ENCODE measurements around the gene MACIR.
A peak's percentile ranks its signal among the peaks of the same experiment; 100 is the strongest.

MACIR gene

DNA sequence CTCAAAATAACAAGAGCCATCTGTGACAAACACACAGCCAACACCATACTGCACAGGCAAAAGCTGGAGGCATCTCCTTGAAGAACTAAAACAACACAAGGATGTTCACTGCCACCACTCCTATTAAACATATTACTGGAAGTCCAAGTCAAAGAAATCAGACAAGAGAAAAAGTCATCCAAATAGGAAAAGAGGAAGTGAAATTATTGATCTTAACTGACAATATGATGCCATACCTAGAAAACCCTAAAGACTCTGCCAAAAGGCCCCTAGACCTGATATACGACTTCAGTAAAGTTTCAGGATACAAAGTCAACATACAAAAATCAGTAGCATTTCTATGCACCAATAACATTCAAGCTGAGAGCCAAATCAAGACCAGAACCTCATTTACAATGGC is 30.0 kb upstream of the MACIR start:
- intact Hi-C loops (cut with micrococcal nuclease), result no loop called here
- Mint-ChIP-seq H3K9me3 (no peaks in the 10 kb centered on the region), H3K27ac (no peak overlapping the region), H3K4me1 (ENCODE audit: low read depth) (peaks cover 14% of the 10 kb centered on the region), H3K27me3 (no peaks in the 10 kb centered on the region), H3K4me3 (no peak overlapping the region), H3K36me3 (ENCODE audit: low read depth) (no peaks in the 10 kb centered on the region)

DNA sequence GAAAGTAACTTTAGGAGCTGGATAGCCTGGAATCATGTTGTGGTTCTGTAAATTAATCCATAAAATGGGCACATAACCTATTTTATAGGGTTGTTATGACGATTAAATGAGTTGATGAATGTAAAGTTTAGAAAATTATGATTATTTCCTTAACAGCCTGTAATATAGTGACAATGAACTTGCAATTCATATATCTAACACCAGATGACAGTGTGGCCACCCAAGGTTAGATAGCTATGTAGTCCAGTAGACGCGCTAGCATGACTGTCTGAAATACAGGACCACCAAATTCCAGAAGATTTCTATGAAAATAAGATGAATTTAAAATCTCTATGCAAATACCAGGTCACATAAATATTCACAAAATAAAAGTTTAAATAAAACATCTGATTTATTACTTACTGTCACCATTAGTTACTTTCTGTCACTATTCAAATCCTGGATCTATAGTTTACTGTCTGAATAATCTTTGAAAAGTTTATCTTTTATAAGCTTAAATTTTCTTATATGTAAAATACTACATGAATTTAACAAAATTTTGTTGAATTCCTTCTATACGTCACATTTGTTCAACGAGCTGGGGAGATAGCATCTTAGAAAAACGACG is 26.1 kb upstream of the MACIR start:
- Mint-ChIP-seq H3K9me3 (no peaks in the 10 kb centered on the region), H3K36me3 (ENCODE audit: low read depth) (no peaks in the 10 kb centered on the region), H3K4me3 (no peak overlapping the region), H3K27ac (no peak overlapping the region), H3K4me1 (ENCODE audit: low read depth) (peaks cover 8% of the 10 kb centered on the region), H3K27me3 (no peaks in the 10 kb centered on the region)
- intact Hi-C loops (cut with micrococcal nuclease), result loop anchor here (1.0 kb wide), 1 partner anchor 243 kb away; no protein-coding TSS in a partner anchor

DNA sequence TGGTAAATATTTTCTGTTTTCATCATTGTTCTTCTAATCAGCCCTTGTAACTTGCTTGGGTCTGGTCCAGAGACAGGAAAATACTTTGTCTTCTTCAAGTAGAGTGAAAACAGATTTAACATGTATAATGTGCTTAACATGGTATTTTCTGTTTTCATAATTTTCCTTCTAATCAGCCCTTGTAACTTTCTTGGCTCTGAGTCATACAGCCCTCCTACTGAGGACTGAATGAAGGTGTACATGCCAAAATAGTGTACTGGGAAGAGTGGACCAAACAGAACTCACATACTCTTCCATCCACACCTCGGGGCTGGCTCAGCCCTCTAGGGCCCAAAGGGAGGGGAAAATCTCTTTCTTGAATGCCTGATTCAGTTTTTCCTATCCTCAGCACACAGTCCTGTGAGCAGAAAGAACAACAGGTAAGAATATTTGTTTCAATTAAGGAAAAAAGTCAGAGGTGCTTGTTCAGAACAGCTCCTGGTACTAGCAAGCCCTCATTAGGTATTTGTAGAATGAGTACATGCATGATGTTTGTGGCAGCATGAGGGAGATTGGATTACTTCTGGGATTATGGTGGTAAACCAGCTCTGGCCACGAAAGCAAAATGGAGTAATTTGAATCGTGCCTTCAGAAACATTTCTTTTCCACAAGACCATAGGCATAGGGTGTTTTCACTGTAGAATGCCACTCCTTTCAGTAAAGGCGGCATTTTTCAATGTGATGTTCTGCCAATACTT is 24.2 kb upstream of the MACIR start:
- Mint-ChIP-seq H3K36me3 (ENCODE audit: low read depth) (no peaks in the 10 kb centered on the region), H3K4me1 (ENCODE audit: low read depth) (no peaks in the 10 kb centered on the region), H3K4me3 (no peak overlapping the region), H3K27me3 (no peaks in the 10 kb centered on the region), H3K27ac (no peak overlapping the region), H3K9me3 (no peaks in the 10 kb centered on the region)
- intact Hi-C loops (cut with micrococcal nuclease), result no loop called here

DNA sequence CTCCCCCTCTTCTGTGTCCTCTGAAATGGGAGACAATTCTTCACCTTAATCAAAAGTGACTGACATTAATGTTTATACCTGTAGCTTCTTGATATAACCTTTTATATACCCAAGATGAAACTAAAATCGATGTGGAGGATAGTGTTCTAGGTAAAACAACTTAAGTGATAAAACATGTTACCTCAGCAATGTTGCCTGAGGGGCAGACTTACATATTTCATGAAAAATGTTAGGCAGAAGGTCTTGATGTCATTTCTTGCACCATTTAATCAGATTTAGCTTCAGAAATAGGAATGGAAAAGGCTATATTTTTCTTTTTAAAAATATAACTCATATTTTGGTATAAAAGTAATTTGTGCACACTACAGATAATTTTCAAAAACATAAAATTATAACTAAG is 22.7 kb upstream of the MACIR start:
- Mint-ChIP-seq H3K9me3 (no peaks in the 10 kb centered on the region), H3K36me3 (ENCODE audit: low read depth) (no peaks in the 10 kb centered on the region), H3K27ac (no peak overlapping the region), H3K4me3 (no peak overlapping the region), H3K27me3 (no peaks in the 10 kb centered on the region), H3K4me1 (ENCODE audit: low read depth) (no peaks in the 10 kb centered on the region)
- intact Hi-C loops (cut with micrococcal nuclease), result no loop called here

DNA sequence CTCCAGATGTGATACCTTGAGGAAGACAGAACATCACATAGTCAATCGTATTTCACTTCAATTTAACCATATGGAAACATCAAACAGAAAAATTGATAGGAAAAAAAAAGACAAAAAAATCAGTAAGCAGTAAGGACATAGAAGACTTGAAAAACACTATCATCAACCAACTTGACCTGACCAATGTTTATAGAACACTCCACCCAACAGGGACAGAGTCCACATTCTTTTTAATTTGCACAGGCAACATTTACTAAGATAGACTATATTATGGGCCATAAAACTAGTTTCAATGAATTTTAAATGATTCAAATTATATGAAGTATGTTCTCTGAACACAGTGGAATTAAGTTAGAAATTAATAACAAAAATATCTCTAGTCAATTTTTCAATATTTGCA is 20.8 kb upstream of the MACIR start:
- Mint-ChIP-seq H3K9me3 (no peaks in the 10 kb centered on the region), H3K36me3 (ENCODE audit: low read depth) (no peaks in the 10 kb centered on the region), H3K4me1 (ENCODE audit: low read depth) (no peaks in the 10 kb centered on the region), H3K27me3 (no peaks in the 10 kb centered on the region), H3K4me3 (no peak overlapping the region), H3K27ac (no peak overlapping the region)
- intact Hi-C loops (cut with micrococcal nuclease), result no loop called here

DNA sequence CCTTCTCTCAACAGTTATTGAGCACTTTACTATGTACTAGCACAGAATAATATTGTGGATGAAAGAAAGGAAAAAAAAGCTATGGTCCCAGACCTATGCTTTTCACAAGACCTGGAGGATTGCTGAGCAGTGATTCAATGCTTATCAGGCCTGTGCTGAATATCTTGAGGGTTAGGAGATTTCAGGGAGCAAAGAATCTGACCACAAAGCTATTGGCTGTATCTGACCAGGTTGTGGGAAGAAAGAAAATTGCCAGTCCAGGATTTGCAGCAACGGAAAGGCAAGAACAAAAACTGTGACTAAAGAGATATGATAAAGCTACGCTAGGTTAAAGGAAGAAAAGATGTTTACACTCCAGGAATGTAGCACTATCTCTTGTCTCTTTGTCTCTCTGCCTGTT is 14.9 kb upstream of the MACIR start:
- Mint-ChIP-seq H3K27me3 (no peaks in the 10 kb centered on the region), H3K4me1 (ENCODE audit: low read depth) (peaks cover 6% of the 10 kb centered on the region), H3K27ac (no peak overlapping the region), H3K4me3 (no peak overlapping the region), H3K36me3 (ENCODE audit: low read depth) (no peaks in the 10 kb centered on the region), H3K9me3 (no peaks in the 10 kb centered on the region)
- intact Hi-C loops (cut with micrococcal nuclease), result no loop called here

DNA sequence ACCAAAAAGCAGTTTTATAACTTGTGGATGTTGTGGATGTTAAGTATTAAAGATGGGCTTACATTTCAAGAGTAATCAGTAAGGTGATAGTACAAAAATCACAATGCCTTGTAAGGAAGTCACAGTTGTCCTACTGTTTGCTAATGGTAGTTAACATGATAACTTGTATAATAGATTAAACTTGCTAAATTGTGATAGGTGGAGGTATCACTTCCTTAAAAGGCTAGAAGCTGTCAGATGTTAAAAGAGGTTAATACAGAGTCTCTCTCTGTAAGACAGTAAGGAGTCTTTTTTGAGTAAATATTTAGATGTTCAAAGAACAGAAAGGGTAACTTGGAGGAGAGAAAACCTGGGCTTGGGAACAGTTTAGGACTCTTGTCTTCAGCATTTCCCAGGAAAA is 14.2 kb upstream of the MACIR start:
- H3K27me3 Mint-ChIP-seq, result no peaks in the 10 kb centered on the region

DNA sequence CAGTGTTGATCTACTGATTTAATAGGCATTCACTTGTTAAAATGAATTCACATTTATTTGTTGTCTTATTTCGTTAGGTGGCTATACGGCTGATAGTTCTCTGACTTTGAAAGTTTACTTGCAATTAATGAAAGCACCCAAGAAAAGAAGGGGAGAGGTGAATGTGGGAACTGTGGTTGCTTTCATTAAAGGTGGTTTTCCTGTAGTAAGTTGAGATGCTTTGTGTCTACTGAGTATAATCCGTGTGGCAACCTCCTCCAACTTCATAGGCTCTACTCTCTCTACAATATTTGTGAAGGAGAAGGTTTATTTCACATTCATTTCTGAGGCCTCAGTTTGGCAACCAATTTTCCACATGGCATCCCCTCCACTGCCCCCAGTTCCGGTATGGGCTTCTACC is 12.8 kb upstream of the MACIR start:
- Mint-ChIP-seq H3K27ac (no peak overlapping the region), H3K4me3 (no peak overlapping the region), H3K36me3 (ENCODE audit: low read depth) (no peaks in the 10 kb centered on the region), H3K9me3 (no peaks in the 10 kb centered on the region), H3K4me1 (ENCODE audit: low read depth) (peaks cover 6% of the 10 kb centered on the region), H3K27me3 (no peaks in the 10 kb centered on the region)
- intact Hi-C loops (cut with micrococcal nuclease), result no loop called here

More for the DNA sequence above, 14.2 kb upstream of the MACIR start:
- H3K4me1 Mint-ChIP-seq (ENCODE audit: low read depth), result peaks cover 6% of the 10 kb centered on the region
- intact Hi-C loops (cut with micrococcal nuclease), result no loop called here
- H3K36me3 Mint-ChIP-seq (ENCODE audit: low read depth), result no peaks in the 10 kb centered on the region
- H3K4me3 Mint-ChIP-seq, result no peak overlapping the region
- H3K9me3 Mint-ChIP-seq, result no peaks in the 10 kb centered on the region
- H3K27ac Mint-ChIP-seq, result no peak overlapping the region

DNA sequence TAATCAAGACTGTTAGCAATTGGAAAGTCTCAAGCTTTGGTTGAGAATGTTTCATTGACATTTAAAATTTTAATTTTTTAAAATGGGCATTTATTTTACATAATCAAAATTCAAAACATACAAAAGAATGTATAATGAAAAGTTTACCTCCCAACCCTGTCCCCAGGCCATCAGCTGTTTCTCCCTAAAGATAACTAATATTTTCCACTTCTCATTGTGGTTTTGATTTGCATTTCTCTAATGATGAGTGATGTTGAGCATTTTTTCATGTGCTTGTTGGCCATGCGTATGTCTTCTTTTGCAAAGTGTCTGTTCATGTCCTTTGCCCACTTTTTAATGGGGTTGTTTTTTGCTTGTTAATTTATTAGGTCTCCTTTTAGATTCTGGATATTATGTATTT is 11.4 kb upstream of the MACIR start:
- H3K4me3 Mint-ChIP-seq, result no peak overlapping the region
- H3K27me3 Mint-ChIP-seq, result no peaks in the 10 kb centered on the region
- no peak overlapping the region for H3K27ac Mint-ChIP-seq
- no peaks in the 10 kb centered on the region for H3K9me3 Mint-ChIP-seq
- intact Hi-C loops (cut with micrococcal nuclease), result no loop called here
- peaks cover 6% of the 10 kb centered on the region for H3K4me1 Mint-ChIP-seq (ENCODE audit: low read depth)
- H3K36me3 Mint-ChIP-seq (ENCODE audit: low read depth), result no peaks in the 10 kb centered on the region

DNA sequence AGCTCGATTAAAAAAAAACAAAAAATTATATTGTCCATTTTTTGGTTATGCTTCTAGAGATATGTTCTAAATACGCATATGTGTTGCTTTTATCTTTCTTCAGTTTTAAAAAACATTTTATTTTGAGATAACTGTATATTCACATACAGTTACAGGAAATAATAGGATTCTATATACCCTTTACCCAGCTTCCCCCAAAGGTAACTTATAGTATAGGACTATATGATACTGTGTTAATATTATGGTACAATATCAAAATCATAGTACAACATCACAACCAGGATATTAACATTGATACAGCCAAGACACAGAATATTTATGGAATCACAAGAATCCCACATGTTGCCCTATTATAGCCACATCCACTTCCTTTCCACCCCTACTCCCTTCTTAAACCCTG is 9.5 kb upstream of the MACIR start:
- no peaks in the 10 kb centered on the region for H3K27me3 Mint-ChIP-seq
- no peak overlapping the region for H3K27ac Mint-ChIP-seq
- H3K4me1 Mint-ChIP-seq (ENCODE audit: low read depth), result peaks cover 6% of the 10 kb centered on the region
- H3K4me3 Mint-ChIP-seq, result no peak overlapping the region
- no peaks in the 10 kb centered on the region for H3K9me3 Mint-ChIP-seq
- no peaks in the 10 kb centered on the region for H3K36me3 Mint-ChIP-seq (ENCODE audit: low read depth)
- intact Hi-C loops (cut with micrococcal nuclease), result no loop called here

DNA sequence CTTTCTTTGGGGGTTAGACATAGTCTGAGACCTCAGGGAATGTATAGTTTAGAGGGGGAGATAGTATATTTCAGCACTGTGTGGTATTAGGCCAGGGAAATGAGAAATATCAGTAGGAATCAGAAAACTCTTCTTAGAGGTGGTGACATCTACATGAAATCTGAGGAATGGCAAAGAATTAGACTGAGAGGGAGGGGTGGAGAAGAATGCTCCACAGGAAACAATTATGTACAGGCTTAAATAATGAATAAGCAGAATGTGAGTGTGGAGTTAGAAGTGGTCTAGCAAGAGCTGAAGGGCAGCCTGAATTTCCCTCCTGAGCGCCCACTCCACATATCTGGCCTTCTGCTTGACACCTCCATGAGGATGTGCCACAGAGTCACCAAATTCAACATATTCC is 3.6 kb upstream of the MACIR start:
- no peaks in the 10 kb centered on the region for H3K9me3 Mint-ChIP-seq
- H3K27ac Mint-ChIP-seq, result no peak overlapping the region
- H3K36me3 Mint-ChIP-seq (ENCODE audit: low read depth), result peaks cover 7% of the 10 kb centered on the region
- H3K27me3 Mint-ChIP-seq, result peaks cover 7% of the 10 kb centered on the region
- H3K4me1 Mint-ChIP-seq (ENCODE audit: low read depth), result peaks cover 7% of the 10 kb centered on the region
- no peak overlapping the region for H3K4me3 Mint-ChIP-seq
- intact Hi-C loops (cut with micrococcal nuclease), result loop anchor here (5.0 kb wide), 1 partner anchor 87 kb away; no protein-coding TSS in a partner anchor

DNA sequence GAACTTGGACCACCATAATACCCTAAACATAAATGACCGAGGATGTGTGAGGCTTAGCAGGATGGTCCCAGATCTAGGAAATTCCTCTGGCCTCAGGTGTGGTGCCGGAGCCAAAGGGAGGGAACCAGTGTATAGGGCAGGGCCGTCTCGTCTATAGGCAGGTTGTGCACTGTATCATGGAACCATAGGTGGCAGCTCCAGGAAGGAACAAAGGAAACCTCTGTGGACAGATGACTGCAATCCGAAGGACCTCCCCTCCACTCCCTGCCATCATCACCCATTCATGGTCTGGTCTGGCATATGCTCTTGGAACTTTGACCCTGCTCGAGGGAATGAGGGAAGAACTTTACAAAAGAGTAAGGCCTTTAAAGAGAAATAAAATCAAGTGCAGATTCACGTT is 2.9 kb upstream of the MACIR start:
- Mint-ChIP-seq H3K4me1 (ENCODE audit: low read depth) (peaks cover 10% of the 10 kb centered on the region), H3K36me3 (ENCODE audit: low read depth) (peaks cover 7% of the 10 kb centered on the region), H3K27ac (no peak overlapping the region), H3K9me3 (no peaks in the 10 kb centered on the region), H3K27me3 (peaks cover 9% of the 10 kb centered on the region), H3K4me3 (no peak overlapping the region)
- intact Hi-C loops (cut with micrococcal nuclease), result loop anchor here (5.0 kb wide), 1 partner anchor 87 kb away; no protein-coding TSS in a partner anchor

DNA sequence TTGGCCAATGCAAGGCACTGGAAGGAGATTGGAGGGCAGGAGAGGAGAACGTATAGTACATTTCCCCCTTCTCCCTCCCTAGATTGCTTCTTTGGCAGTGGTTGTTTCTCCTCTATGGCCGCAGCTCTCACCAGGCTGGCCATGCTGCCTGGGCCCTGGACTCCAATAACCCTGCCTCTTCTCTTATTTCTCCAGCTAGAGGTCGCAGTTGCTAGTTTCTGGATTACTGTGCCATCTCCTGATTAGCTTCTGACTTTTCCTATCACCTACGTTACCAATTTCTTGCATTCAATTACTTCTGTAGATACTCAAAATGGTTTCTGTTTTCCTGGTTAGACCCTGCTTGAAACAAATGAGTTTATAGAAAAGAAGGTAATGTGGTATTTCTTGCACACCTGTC is 2.4 kb upstream of the MACIR start:
- H3K27me3 Mint-ChIP-seq, result peaks cover 9% of the 10 kb centered on the region
- H3K9me3 Mint-ChIP-seq, result no peaks in the 10 kb centered on the region
- peaks cover 15% of the 10 kb centered on the region for H3K4me1 Mint-ChIP-seq (ENCODE audit: low read depth)
- intact Hi-C loops (cut with micrococcal nuclease), result loop anchor here (5.0 kb wide), 1 partner anchor 86 kb away; no protein-coding TSS in a partner anchor
- no peak overlapping the region for H3K27ac Mint-ChIP-seq
- H3K4me3 Mint-ChIP-seq, result no peak overlapping the region
- H3K36me3 Mint-ChIP-seq (ENCODE audit: low read depth), result peaks cover 7% of the 10 kb centered on the region

DNA sequence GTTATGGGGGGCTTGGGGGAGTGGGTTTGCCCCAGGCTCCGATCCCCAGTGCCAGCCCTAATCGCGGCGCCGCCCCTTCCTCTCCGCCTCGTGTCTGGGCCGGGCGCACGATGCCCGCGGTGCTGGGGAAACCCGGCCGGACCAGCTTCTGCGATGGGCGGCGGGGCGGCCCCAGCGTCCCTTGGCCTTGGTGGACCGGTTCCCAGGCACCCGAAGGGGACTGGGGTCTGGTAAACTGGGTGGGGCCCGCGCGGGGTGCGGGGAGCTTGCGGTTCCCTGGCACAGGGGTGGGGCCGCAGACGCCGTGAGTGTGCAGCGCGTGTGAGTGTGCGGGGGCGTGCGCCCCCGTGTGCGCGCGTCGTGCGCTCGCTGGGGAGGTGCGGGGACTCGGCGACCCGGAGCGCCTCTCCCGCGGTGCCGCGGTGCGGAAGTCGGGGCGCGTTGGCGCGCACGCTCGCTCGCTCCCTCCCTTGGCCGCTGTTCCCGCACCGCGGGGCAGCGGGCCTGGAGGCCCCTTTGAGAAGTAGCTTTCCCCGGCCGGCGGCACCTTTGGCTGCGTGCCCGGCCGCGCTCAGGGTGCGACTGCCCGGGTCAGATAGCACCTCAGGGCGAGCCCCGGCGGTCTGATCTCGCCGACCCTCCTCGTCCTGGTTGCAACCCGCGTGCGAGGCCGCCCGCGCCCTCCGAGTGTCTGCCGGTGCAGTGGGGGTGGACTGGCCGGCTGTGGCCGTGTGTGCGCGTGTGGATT is 568 bp downstream of the MACIR start:
- intact Hi-C loops (cut with micrococcal nuclease), result loop anchor here (1.0 to 5.0 kb wide), 2 partner anchors 83 to 139 kb away; partner anchors contain the start of genes GIN1 and PPIP5K2
- H3K27ac Mint-ChIP-seq, result peak overlapping the region; percentile 70
- H3K36me3 Mint-ChIP-seq (ENCODE audit: low read depth), result peaks cover 7% of the 10 kb centered on the region

More for the DNA sequence above, 568 bp downstream of the MACIR start:
- H3K4me1 Mint-ChIP-seq (ENCODE audit: low read depth), result peaks cover 31% of the 10 kb centered on the region
- peak overlapping the region; percentile 84 for H3K4me3 Mint-ChIP-seq
- H3K27me3 Mint-ChIP-seq, result peaks cover 11% of the 10 kb centered on the region
- no peaks in the 10 kb centered on the region for H3K9me3 Mint-ChIP-seq
